ENCODE data around the gene MDM4.
"Not testable (repeated sequence)": the region's sequence is repeated elsewhere in the genome, so short reads cannot be mapped to it uniquely, and the experiment has no call there.

Gene MDM4

GRCh38 chr1:204563780-204564179, 47.6 kb downstream of the MDM4 start:
- no peak for DNase-seq

- no peak for DNase-seq
Measured at GRCh38 chr1:204564835-204565234, 48.6 kb downstream of the MDM4 start.

GRCh38 chr1:204565617-204566582, 49.7 kb downstream of the MDM4 start:
- peak; percentile 94 for DNase-seq

GRCh38 chr1:204566583-204566955, 50.4 kb downstream of the MDM4 start:
- no peak for DNase-seq

- DNase-seq = no peak
Measured at GRCh38 chr1:204567071-204567470, 50.9 kb downstream of the MDM4 start.

GRCh38 chr1:204568576-204569315, 52.5 kb downstream of the MDM4 start:
- peak; percentile 41 for DNase-seq

GRCh38 chr1:204569478-204569877, 53.3 kb downstream of the MDM4 start:
- DNase-seq = no peak

GRCh38 chr1:204570021-204570420, 53.8 kb downstream of the MDM4 start:
- DNase-seq = not testable (repeated sequence)

GRCh38 chr1:204571128-204571527, 54.9 kb downstream of the MDM4 start:
- DNase-seq = no peak

- DNase-seq = no peak
Measured at GRCh38 chr1:204571631-204572030, 55.4 kb downstream of the MDM4 start.

GRCh38 chr1:204572923-204573922, 57.0 kb downstream of the MDM4 start:
- DNase-seq = no peak

- no peak for DNase-seq
Measured at GRCh38 chr1:204574016-204574864, 58.0 kb downstream of the MDM4 start.

- DNase-seq = no peak
Measured at GRCh38 chr1:204574865-204575163, 58.6 kb downstream of the MDM4 start.

- DNase-seq = no peak
Measured at GRCh38 chr1:204575221-204576190, 59.3 kb downstream of the MDM4 start.

GRCh38 chr1:204576422-204576821, 60.2 kb downstream of the MDM4 start:
- no peak for DNase-seq

- no peak for DNase-seq
Measured at GRCh38 chr1:204577794-204578478, 61.7 kb downstream of the MDM4 start.

GRCh38 chr1:204578867-204579664, 62.9 kb downstream of the MDM4 start:
- no peak for DNase-seq

GRCh38 chr1:204579681-204580080, 63.5 kb downstream of the MDM4 start:
- DNase-seq = no peak

- no peak for DNase-seq
Measured at GRCh38 chr1:204580862-204581261, 64.7 kb downstream of the MDM4 start.
